ENCODE data around the gene BEND3.

The BEND3 gene

GRCh38 chr6:107080036-107080435 lies 35.3 kb downstream of the BEND3 start:
- DNase-seq = no peak

GRCh38 chr6:107079429-107079828 lies 35.9 kb downstream of the BEND3 start:
- DNase-seq = no peak

GRCh38 chr6:107077710-107078109 lies 37.6 kb downstream of the BEND3 start:
- no peak for DNase-seq

- DNase-seq = no peak
These were observed 39.3 kb downstream of the BEND3 start for GRCh38 chr6:107075951-107076381.

- DNase-seq = no peak
These were observed 44.6 kb downstream of the BEND3 start for GRCh38 chr6:107070686-107071085.

- DNase-seq = no peak
These were observed 45.4 kb downstream of the BEND3 start for GRCh38 chr6:107069631-107070548.

DNA sequence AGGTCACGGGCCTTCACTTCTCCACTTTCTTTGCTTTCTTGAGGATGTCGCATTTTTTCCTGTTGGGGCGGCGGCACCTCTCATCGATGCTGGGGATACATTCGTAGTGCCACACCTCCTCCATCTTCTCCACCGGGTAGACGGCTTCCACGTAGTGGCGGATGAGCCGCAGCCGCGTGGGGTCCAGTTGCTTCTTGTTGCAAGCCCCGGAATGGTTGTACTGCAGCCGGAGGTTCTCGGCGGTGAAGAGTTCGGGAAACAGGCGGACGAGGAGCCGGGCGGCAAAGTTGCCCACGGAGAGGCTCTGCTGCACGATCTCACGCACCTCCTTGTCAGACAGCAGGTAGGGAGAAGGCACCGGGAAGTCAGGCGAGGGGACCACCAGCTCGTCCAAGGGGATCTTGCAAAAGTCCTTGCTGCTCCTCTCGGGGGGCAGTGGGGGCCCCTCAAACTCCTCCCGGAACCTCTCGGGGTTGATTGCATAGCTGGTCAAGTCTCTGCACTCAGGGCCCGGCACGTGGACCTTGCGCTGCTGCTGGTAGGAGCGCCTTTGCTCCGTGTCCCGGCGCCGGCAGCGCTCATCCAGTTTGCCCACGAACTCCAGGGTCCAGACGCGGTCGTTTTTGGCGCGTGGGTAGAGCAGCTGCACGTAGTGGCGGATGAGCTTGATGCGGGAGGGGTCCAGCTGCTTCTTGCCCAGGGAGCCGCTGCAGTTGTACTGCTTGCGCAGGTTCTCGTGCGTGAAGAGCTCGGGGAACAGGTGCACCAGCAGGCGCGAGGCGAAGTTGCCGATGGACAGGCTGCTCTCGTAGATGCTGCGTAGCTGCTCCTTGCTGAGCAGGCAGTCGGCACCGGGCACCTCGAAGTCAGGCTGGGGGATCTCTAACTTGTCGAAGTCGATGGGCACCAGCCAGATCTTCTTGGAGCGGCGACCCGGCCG lies 46.4 kb downstream of the BEND3 start:
- no peak for DNase-seq

DNA sequence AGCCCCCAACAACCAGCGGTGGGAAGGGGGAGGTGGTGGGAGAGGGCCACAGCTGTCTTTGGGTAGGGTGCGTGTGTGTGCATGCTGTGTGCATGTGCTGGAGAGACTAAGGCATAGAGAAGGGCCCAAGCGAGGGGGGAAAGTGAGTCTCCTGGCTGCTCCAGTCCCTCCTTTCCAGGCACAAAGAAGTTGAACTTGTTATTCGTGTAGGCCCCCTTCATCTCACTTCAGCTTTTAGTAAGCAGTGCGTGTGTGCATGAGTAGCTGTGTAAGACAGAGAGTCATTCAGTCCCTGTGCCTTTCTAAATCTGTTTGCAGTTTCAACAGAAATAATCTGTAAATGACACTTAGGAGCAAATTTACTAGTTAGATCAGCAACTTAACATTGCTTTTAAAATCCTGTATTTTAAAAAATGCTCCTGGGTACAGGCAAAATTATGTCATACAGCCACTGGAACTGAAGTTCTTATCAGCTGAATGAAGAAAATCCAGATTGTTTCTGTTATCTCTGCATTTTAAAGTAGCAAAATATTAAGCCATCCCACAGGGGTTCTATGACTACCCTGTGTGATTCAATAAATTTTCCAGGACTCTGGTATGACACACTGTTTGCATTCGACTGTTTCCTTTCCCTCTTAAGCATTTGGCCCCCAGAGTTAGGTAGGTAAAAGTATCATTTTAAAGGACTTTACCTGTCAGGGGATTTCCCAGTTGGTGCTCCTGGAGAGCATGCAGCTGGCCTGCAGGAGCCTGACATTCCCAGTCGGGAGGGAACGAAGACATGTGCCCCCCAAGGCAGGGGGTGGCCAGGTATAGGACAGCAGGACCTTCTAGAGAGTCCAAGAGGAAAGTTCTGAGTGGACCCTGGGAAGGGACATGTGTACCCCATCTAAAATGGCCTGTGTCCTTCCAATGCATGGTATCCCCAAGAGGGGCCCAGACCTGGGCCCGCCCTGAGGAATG lies 48.3 kb downstream of the BEND3 start:
- DNase-seq = no peak

DNA sequence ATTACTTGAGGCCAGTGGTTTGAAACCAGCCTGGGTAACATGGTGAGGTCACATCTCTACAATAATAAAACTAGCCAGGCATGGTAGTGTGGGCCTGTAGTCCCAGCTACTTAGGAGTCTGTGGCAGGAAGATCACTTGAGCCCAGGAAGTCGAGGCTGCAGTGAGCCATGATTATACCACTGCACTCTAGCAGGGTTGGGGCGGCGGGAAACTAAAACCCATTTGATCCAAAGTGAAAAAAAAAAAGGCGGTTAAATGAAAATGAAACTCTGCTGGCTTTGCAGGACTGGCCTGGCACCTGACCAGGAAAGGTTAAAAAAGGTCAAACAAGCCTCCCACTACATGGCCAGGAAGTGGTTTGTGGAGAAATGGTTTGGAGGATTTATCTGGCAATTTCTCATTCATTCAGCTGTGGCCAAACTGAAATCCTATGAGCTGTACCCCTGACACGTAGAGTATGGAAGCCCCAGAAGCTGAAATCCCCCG lies 50.7 kb downstream of the BEND3 start:
- DNase-seq = no peak

- no peak for DNase-seq
These were observed 52.6 kb downstream of the BEND3 start for GRCh38 chr6:107062691-107063090.

GRCh38 chr6:107061125-107062020 lies 53.9 kb downstream of the BEND3 start:
- no peak for DNase-seq

DNA sequence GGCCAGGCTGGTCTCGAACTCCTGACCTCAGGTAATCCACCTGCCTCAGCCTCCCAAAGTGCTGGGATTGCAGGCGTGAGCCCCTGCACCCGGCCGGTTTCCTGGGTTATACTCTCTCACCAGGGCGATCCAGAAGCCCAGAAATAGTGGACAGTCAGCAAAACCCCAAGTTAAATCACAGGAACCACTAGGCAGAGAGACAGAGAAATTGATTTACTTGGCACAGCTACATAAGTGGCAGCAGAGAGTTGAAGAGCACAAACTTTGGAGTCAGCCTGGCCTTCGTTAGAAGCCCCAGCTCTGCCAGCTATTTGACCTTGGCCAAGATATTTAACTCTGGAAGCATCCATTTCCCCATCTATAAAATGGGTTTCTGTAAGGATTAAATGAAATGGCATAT lies 54.6 kb downstream of the BEND3 start:
- no peak for DNase-seq

GRCh38 chr6:107059606-107060005 lies 55.7 kb downstream of the BEND3 start:
- DNase-seq = no peak

DNA sequence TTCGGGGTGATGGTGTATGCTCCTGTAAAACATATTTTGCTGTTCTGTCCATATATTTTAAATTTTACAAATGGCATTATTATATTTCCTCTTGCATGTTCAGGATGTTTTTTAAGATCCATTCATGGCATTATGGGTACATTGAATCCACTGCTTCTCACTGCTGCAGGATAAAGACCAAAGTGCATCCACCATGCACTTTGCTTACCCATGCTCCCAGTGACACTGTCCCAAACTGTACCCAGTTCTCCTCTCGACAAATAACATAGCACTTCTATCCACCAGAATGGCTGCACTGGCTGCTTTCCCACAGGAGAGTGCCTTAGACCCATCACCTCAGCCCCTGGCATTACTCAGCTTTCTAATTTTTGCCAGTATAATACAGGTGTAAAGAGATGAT lies 57.6 kb downstream of the BEND3 start:
- no peak for DNase-seq

DNA sequence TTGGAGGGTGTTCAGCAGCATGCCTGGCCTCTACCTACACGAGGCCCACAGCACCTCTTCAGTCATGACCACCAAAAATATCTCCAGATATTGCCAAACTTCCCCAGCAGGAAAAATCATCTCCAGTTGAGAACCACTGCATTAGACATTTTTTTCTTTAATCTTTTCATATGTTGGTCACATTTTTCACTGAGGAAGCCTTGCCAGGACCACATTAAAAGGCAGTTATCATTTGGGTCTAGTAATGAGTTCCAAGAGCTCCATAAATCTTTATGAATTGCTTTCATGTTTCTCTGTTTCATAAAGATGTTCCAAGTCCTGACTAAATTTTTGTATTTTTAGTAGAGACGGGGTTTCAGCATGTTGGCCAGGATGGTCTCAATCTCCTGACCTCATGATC lies 58.5 kb downstream of the BEND3 start:
- DNase-seq = no peak

- no peak for DNase-seq
These were observed 67.5 kb downstream of the BEND3 start for GRCh38 chr6:107047807-107048206.

DNA sequence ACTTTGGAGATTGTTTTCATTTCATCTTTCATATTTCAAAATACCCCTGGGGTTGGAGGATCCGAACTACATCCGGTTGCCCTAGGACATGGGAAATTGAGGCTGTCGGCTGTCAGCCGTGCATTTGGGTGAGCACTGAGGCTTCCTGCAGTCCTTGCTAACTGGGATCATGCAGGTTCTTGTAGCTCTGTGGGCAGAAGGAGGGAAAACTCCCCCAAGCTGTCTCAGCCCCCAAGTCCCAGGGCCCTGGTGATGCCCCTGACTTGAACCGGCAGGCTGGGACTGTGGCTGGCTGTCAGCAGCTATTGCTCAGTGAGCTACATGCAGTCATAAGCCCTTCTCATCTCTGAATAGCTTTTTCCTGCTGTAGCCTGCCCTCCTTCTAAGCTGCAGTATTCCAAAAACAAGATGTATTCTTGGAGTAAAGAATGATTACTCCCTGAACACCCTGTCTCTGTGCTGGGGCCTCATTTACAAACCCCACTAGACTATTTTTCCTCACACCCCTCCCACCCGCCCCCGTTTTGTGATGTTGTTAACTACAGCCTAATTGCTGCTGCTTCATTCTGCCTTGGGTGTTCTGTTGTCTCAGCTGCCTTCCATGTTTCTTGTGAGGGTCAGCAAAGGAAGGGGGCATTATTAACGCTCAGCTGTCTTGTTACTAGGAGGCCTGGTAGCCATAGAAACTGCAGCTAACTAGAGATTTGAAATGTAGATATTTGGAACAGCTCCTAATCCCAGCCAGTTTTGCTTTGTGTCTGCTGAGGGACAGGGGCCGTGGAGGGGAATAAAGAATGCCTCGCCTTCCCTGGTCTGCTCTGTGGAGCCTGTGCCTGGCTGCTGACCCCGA lies 69.3 kb downstream of the BEND3 start:
- DNase-seq = no peak

DNA sequence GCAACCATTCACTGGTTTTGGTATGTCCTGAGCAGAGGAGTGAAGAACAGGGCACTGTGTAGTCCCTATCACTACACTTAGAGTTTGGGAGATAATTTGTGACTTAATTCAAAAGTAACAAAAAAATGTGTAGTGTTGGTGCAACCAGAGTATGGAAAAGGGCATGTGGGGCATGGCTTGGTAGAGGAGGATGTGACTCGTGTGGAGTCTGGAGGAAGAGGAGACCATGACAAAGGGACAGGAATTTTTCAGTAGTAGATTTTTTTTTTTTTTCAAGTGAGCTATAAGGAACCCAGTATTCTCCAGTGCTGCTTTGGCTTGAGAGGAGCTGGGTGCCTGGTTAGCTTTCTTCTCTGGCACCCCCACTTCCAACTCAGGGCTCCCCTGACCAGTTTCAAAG lies 82.2 kb downstream of the BEND3 start:
- DNase-seq = no peak

GRCh38 chr6:107032051-107032450 lies 83.3 kb downstream of the BEND3 start:
- no peak for DNase-seq

GRCh38 chr6:107030151-107030550 lies 85.2 kb downstream of the BEND3 start:
- no peak for DNase-seq

All from NCI-H524 treated with DMSO at 0.1 percent for 48 hours (cell line).